Smooth muscle cell (in vitro differentiated cells): ENCODE measurements around the gene EXOC6. TPM values are rescaled to one million over a fixed set of nuclear protein-coding genes. Genes with fewer than 3 reads are reported as not detected.

Experiments
- DNase-seq: peaks from one replicate; lab custom pipeline; 2025; ENCODE audit not compliant: unreplicated experiment; lab: John Stamatoyannopoulos, UW
- H2AFZ ChIP-seq: fragments of 200-600 bp; sonication (generic); 2 replicates; pipeline ENCODE4 v1.6.0; 2016; ENCODE audit warnings: antibody characterized with exemption, low read depth, mild to moderate bottlenecking
- H3F3A ChIP-seq: fragments of 200-600 bp; sonication (generic); 2 replicates; pipeline ENCODE4 v1.6.0; 2017; ENCODE audit warnings: antibody characterized with exemption, low read depth
- H3K27ac ChIP-seq: fragments of 200-600 bp; sonication (generic); 2 replicates; pipeline ENCODE4 v1.5.1; 2016; ENCODE audit warnings: low read depth, mild to moderate bottlenecking
- H3K27me3 ChIP-seq: fragments of 200-600 bp; sonication (generic); 2 replicates; pipeline ENCODE4 v1.6.1; 2016; ENCODE audit warnings: low read depth, mild to moderate bottlenecking
- H3K36me3 ChIP-seq: fragments of 200-600 bp; sonication (generic); 2 replicates; pipeline ENCODE4 v1.5.1; 2016; ENCODE audit warnings: low read depth
- H3K4me1 ChIP-seq: fragments of 200-600 bp; sonication (generic); 2 replicates; pipeline ENCODE4 v1.5.1; 2016; ENCODE audit warnings: low read depth
- H3K4me2 ChIP-seq: fragments of 200-600 bp; sonication (generic); 2 replicates; pipeline ENCODE4 v1.6.0; 2016; ENCODE audit warnings: mild to moderate bottlenecking
- H3K4me3 ChIP-seq: fragments of 200-600 bp; sonication (generic); 2 replicates; pipeline ENCODE4 v1.5.1; 2016; ENCODE audit warnings: mild to moderate bottlenecking
- H3K79me2 ChIP-seq: fragments of 200-600 bp; sonication (generic); 2 replicates; pipeline ENCODE4 v1.6.0; 2016; ENCODE audit warnings: low read depth, mild to moderate bottlenecking
- H3K9ac ChIP-seq: fragments of 200-600 bp; sonication (generic); 2 replicates; pipeline ENCODE4 v1.6.0; 2016; ENCODE audit warnings: low read depth
- H3K9me3 ChIP-seq: fragments of 200-600 bp; sonication (generic); replicated peaks from 2 replicates; pipeline ENCODE4 v1.5.1; 2016; ENCODE audit warnings: low read depth
- H4K20me1 ChIP-seq: fragments of 200-600 bp; sonication (generic); 2 replicates; pipeline ENCODE4 v1.6.0; 2016; ENCODE audit warnings: low read depth
- CTCF ChIP-seq: fragments of 200-600 bp; sonication (generic); IDR thresholded peaks from 2 replicates; pipeline ENCODE4 v1.5.1; 2017; ENCODE audit warnings: borderline replicate concordance, mild to moderate bottlenecking, antibody characterized with exemption; ENCODE audit not compliant: insufficient read depth, poor library complexity, severe bottlenecking
- WGBS: methylation state at CpG from one replicate; pipeline ENCODE4 v1.1.7; 2016; ENCODE audit warnings: low lambda C conversion rate; 5-methylcytosine and 5-hydroxymethylcytosine counted together
- polyA plus RNA-seq: library from polyadenylated mRNA; unstranded; fragments of >200 nt; fragmentation: Nextera tagmentation; extraction: Ambion mirVana; gene quantifications from 2 replicates; pipeline ENCODE4 v1.2.1, GENCODE V29; 2016
- total RNA-seq: library from RNA; depleted of rRNA; stranded (reverse); fragments of >200 nt; gene quantifications from 2 replicates; pipeline ENCODE4 v1.2.3, GENCODE V29; 2014

The EXOC6 gene
- total and polyA plus RNA-seq, 2 experiments from 2014 or later = 1.7 to 5.2 TPM

- no peak overlapping the region for H3K4me2 ChIP-seq
- DNase-seq = no peak
- H3K4me3 ChIP-seq = no peak overlapping the region
Measured at GRCh38 chr10:92999191-92999590, 150.9 kb downstream of the EXOC6 start.

GRCh38 chr10:93006435-93007039 is 158.2 kb downstream of the EXOC6 start:
- WGBS = 8% methylated on average over 3 of the region's 3 CpGs
- TF ChIP-seq CTCF = peak; percentile 62
- Histone ChIP-seq H3K9me3 (no peaks in the 10 kb centered on the region), H3K4me3 (no peak overlapping the region), H3F3A (no peaks in the 10 kb centered on the region), H3K4me1 (no peaks in the 10 kb centered on the region), H3K27ac (no peak overlapping the region), H3K27me3 (no peaks in the 10 kb centered on the region), H3K4me2 (no peak overlapping the region), H3K79me2 (no peaks in the 10 kb centered on the region), H3K36me3 (no peaks in the 10 kb centered on the region), H2AFZ (no peak overlapping the region), H4K20me1 (no peaks in the 10 kb centered on the region), H3K9ac (no peak overlapping the region)
- DNase-seq = no peak

More at GRCh38 chr10:92999191-92999590, 150.9 kb downstream of the EXOC6 start:
- 83% methylated on average over 2 of the region's 2 CpGs for WGBS
- Histone ChIP-seq H2AFZ (no peak overlapping the region), H3K27me3 (peaks cover 4% of the 10 kb centered on the region), H3K9ac (no peak overlapping the region), H3K4me1 (peaks cover 4% of the 10 kb centered on the region), H3K9me3 (no peaks in the 10 kb centered on the region), H3F3A (no peaks in the 10 kb centered on the region), H4K20me1 (no peaks in the 10 kb centered on the region), H3K36me3 (no peaks in the 10 kb centered on the region), H3K79me2 (no peaks in the 10 kb centered on the region), H3K27ac (no peak overlapping the region)
- no peak for TF ChIP-seq CTCF

- 92% methylated on average over 3 of the region's 3 CpGs for WGBS
- H3K4me3 ChIP-seq = no peak overlapping the region
- no peak for DNase-seq
- H4K20me1 ChIP-seq = no peaks in the 10 kb centered on the region
- H3K4me1 ChIP-seq = no peaks in the 10 kb centered on the region
- H3K79me2 ChIP-seq = no peaks in the 10 kb centered on the region
- H3K27ac ChIP-seq = no peak overlapping the region
- no peak overlapping the region for H2AFZ ChIP-seq
- H3K4me2 ChIP-seq = no peak overlapping the region
- H3F3A ChIP-seq = no peaks in the 10 kb centered on the region
- H3K27me3 ChIP-seq = no peaks in the 10 kb centered on the region
- no peak for TF ChIP-seq CTCF
- no peaks in the 10 kb centered on the region for H3K36me3 ChIP-seq
- H3K9me3 ChIP-seq = no peaks in the 10 kb centered on the region
- H3K9ac ChIP-seq = no peak overlapping the region
Measured at GRCh38 chr10:93015722-93016121, 167.4 kb downstream of the EXOC6 start.

DNA sequence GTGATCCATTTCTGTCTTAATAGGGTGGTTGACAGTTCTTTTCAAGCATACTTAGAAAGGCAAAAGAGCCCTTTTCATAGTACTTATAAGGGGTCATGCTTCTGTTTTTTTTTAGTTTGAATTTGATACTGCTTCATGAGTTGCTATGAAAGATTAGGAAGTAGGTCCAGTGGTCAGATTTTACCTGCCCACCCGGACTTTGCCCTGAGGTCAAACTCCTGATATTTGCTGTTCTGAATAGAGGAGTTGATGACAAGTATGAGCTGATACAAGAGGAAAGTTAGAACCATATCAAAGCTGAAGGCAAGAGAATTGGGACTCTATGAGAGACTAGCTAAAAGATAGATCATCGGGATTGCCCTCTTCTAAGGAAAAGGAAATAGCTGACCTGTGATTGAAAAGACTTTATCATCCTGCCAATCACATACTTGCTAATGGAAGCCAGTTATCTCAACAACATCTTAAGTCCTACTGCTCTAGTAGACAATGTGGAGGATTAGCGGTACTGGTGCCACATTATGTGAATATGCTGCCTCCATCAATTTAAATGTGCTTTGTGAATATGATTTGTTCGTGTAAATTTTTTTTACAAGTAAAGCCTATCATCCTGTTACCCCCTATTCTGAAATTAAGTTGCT is 174.8 kb downstream of the EXOC6 start:
- Histone ChIP-seq H3K36me3 (no peaks in the 10 kb centered on the region), H3K4me2 (no peak overlapping the region), H3K27ac (no peak overlapping the region), H3F3A (no peaks in the 10 kb centered on the region), H3K4me1 (no peaks in the 10 kb centered on the region), H3K4me3 (no peak overlapping the region), H2AFZ (no peak overlapping the region), H4K20me1 (no peaks in the 10 kb centered on the region), H3K79me2 (no peaks in the 10 kb centered on the region), H3K27me3 (no peaks in the 10 kb centered on the region), H3K9me3 (peaks cover 3% of the 10 kb centered on the region), H3K9ac (no peak overlapping the region)
- WGBS = 54% methylated on average over 4 of the region's 4 CpGs
- TF ChIP-seq CTCF = no peak
- DNase-seq = no peak
